HG02870 (cell line): ENCODE data around the gene OR2M4.
"Not testable (repeated sequence)": the region's sequence is repeated elsewhere in the genome, so short reads cannot be mapped to it uniquely, and the experiment has no call there.

Experiments
- ATAC-seq: cut with Tn5 transposase; IDR thresholded peaks from one replicate; pipeline ENCODE4 v1.9.1; 2021; ENCODE audit warnings: mild to moderate bottlenecking, moderate library complexity; ENCODE audit not compliant: unreplicated experiment

Gene OR2M4, protein sequence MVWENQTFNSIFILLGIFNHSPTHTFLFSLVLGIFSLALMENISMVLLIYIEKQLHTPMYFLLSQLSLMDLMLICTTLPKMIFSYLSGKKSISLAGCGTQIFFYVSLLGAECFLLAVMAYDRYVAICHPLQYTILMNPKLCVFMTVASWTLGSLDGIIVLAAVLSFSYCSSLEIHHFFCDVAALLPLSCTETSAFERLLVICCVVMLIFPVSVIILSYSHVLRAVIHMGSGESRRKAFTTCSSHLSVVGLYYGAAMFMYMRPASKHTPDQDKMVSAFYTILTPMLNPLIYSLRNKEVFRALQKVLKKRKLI

DNA sequence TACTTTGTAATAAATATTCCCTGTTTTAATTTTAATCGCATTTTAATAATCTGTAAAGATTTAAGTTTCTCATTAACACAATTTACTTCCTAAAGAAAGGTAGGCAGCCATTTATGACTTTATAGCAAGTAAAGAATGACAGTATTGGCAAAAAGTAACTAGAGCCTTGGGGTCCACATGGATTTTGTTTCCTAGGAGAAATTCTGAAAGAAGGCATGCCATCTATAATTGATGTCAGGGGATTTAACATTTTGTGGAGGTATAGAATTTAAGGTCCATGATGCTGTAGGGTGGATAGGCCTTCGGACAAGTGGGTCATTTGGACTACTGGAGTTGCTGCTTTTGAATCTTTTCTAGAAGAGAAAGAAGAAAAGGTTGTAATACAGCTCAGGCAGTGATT, at the start of gene OR2M4:
OR2M4 (plus strand) TSS at position 301 of the 400 bp plus-strand sequence. CDS start 7,512 bp downstream, outside the sequence.
- ATAC-seq: no peak

DNA sequence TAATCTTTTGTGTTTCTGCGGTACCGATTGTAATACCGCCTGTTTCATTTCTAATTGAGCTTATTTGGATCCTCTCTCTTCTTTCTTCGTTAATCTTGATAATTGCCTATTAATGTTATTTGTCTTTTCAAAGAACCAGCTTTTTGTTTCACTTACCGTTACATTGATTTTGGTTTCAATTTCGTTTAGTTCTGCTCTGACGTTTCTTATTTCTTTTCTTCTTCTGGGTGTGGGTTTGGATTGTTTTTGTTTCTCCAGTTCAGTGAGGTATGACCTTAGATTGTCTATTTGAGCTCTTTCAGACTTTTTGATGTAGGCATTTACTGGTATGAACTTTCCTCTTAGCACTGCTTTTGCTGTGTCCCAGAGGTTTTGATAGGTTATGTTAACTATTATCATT, 47.2 kb upstream of the OR2M4 start:
- ATAC-seq: no peak

DNA sequence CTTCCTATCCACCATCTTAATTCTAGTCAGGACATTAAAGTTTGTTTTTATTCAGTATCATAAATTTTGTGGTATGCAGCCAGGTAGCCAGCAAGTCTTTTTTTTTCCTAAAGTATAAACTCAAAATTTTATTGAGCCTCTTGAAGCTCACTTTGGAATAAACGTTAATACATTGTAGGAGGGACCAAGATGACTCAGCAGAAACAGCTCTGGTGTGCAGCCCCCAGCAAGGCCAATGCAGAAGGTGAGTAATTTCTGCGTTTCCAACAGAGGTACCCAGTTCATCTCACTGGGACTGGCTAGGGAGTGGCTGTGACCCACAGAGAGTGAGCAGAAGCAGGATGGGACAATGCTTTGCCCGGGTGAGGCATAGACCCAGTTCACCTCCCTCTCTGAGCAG, 43.9 kb upstream of the OR2M4 start:
- no peak for ATAC-seq

- ATAC-seq: no peak
These were observed 42.2 kb upstream of the OR2M4 start for GRCh38 chr1:248189026-248189425.

DNA sequence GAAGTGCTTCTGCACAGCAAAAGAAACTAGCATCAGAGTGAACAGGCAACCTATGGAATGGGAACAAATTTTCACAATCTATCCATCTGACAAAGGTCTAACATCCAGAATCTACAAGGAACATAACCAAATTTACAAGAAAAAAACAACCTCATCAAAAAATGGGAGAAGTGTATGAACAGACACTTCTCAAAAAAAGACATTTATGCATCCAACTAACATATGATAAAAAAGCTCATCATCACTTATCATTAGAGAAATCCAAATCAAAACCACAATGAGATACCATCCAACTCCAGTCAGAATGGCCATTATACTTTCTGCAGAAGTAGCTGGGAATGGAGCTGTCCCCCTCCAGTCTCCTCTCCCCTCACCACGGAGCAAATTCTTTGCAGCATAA, 37.1 kb upstream of the OR2M4 start:
- no peak for ATAC-seq

GRCh38 chr1:248196965-248197364, 34.3 kb upstream of the OR2M4 start, which contains the start of gene OR2M3:
Gene OR2M3 (plus strand): TSS chr1:248197265. CDS start chr1:248203068, 5,803 bp downstream.
- ATAC-seq: no peak

DNA sequence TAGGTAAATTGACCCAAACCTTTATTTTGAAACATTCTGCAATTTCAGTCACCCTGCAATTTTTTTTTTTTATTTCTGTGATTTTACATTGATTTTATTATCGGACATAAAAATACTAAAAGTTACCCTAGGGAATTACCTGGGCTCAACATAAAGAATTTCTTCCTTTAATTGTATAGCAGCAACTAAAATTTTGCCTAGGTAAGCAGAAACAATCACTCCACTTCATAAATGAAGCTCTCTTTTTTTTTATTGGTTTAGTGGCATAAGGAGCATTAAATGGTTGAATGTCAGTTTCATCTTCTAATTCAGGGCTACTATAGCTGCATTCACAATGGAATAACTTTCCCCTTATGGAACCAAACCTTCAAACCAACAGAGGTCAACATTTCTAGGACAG, 15.3 kb upstream of the OR2M4 start:
- ATAC-seq: no peak

GRCh38 chr1:248225537-248225936, 5.7 kb upstream of the OR2M4 start:
- ATAC-seq: no peak

DNA sequence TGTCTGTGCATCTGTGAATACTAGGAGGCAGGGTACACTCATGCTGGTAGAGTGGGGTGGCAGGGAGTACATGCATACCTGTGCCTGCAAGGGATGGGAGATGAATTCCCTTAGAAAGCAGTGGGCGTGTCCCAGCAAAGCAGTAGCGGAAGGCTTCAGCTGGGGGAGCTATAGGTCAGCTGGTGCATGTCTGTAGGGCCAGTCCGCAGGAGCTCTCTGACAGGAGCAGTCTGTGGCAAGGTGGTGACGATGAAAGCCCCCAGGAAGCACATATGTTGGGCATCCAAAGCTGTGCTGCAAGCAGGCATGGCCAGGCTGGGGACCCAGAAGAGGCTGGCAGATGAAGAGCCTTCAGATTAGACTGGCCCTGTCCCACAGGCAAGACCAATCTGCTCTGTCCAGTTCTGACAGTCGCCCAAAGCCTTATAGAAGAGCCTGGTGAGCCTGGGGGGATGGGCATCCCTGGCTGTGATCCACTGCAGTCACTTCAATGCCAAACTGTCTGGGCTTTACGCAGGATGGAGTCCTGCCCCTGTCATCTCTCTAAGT, 1.8 kb upstream of the OR2M4 start:
- no peak for ATAC-seq

GRCh38 chr1:248239478-248239877, 8.3 kb downstream of the OR2M4 start:
- ATAC-seq: no peak

GRCh38 chr1:248243204-248243603, 12.0 kb downstream of the OR2M4 start:
- ATAC-seq: peak; percentile 80

DNA sequence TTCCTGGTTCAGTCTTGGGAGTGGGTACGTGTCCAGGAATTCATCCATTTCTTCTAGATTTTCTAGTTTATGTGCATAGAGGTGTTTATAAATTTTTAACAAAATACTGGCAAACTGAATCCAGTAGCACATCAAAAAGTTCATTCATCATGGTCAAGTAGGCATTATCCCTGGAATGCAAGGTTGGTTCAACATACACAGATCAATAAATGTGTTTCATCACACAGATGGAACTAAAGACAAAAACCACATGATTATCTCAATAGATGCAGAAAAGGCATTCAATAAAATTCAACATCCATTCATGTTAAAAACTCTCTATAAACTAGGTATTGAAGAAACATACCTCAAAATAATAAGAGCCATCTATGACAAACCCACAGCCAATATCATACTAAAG, 28.1 kb downstream of the OR2M4 start:
- ATAC-seq: not testable (repeated sequence)

GRCh38 chr1:248268178-248268577, 37.0 kb downstream of the OR2M4 start:
- ATAC-seq: no peak

DNA sequence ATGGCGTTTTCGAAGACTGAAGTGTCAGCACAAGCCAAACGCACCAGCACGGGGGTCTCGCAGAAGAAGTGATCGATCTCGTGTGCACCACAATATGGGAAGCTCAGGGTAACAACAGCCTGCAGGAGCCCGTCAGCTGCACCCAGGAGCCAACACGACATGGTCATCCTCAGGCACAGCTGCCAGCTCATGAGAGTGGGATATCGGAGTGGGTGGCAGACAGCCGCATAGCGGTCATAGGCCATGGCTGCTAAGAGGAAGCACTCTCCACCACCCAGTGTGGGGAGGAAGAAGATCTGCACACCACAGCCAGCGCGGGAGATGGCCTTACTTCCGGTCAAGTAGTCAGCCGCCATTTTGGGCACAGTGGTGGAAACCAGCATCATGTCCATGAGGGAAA, 42.0 kb downstream of the OR2M4 start:
- not testable (repeated sequence) for ATAC-seq

DNA sequence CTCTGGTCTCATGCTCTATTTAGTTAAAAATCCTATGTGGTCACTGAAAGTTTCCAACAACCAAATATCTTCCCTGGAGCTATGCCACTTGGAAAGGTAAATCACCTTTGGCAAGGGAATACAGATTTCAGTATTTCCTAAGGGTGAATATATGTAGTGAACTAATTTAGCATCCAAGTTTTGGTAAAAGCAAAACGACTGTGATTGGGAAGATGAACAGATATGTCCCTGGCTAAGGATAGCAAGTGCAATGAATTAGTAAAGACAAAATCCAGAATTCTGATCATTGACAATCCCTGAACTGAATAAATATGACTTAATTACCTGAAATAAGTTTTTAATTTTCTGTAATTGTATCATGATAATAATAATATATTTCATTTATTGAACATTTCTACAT, 46.7 kb downstream of the OR2M4 start, which contains the start of gene OR2T33:
OR2T33 (minus strand) TSS at position 101 of the 400 bp plus-strand sequence. CDS start 4,162 bp downstream, outside the sequence.
- ATAC-seq: no peak

DNA sequence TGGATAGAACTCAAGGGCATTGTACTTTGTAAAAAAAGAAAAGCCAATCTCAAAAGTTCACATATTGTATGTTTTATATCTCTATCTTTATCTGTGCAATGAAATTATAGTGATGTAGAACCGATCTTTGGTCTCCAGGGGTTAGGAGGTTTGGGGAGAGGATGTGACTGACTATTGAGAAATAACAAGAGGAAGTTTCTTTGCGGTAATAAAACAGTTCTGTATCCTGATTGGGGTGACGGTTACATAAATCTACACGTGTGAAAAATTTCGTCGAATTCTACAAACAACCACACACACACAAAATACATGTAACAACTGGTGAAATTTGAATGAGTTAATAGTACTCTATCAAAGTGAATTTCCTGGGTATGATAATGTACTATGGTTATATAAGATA, 57.2 kb downstream of the OR2M4 start:
- no peak for ATAC-seq
